HL-60 (cell line): ENCODE results near the gene WDFY4.

Experiments
- SPI1 ChIP-seq: IDR thresholded peaks from 2 replicates; pipeline ENCODE4 v1.6.1; 2012; ENCODE audit warnings: low read depth, mild to moderate bottlenecking, borderline replicate concordance
- TF ChIP-seq, protein P1 (sequence below): IDR thresholded peaks from one replicate; pipeline ENCODE4 v1.5.1; 2011; ENCODE audit warnings: low read length, control low read depth, inconsistent platforms; ENCODE audit not compliant: insufficient read depth

DNA sequence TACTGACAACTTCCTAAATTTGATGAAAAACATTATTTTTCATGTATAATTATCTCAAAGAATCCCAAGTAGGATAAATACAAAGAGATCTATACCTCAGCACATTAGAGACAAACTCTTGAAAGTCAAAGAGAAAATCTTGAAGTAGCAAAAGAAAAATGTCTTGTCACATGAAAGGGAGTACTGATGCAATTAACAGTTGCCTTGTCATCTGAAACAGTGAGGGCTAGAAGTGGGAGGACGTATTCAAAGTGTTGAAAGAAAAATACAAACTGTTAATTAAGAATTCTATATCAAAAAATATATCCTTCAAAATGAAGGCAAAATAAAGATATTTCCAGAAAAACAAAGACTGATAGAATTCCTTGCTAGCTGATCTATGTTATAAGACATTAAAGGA lies 44.3 kb upstream of the WDFY4 start:
- TF ChIP-seq, protein P1, sequence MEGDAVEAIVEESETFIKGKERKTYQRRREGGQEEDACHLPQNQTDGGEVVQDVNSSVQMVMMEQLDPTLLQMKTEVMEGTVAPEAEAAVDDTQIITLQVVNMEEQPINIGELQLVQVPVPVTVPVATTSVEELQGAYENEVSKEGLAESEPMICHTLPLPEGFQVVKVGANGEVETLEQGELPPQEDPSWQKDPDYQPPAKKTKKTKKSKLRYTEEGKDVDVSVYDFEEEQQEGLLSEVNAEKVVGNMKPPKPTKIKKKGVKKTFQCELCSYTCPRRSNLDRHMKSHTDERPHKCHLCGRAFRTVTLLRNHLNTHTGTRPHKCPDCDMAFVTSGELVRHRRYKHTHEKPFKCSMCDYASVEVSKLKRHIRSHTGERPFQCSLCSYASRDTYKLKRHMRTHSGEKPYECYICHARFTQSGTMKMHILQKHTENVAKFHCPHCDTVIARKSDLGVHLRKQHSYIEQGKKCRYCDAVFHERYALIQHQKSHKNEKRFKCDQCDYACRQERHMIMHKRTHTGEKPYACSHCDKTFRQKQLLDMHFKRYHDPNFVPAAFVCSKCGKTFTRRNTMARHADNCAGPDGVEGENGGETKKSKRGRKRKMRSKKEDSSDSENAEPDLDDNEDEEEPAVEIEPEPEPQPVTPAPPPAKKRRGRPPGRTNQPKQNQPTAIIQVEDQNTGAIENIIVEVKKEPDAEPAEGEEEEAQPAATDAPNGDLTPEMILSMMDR = no peak
- no peak for TF ChIP-seq SPI1
